ENCODE measurements around the gene TIMM44. TPM values are rescaled to one million over a fixed set of nuclear protein-coding genes. Genes with fewer than 3 reads are reported as not detected.
A peak's percentile ranks its signal among the peaks of the same experiment; 100 is the strongest.

TIMM44 gene
- total RNA-seq, 1 experiment from 2014 or later = 72.8 TPM

- TSS peak; percentile 87 for BruUV-seq (replicated peaks)
- Histone ChIP-seq H3K4me1 (replicated peaks; ENCODE audit: insufficient read depth) (peaks cover 16% of the 10 kb centered on the region; the same call in 1 of the 2 replicates), H2AFZ (peak overlapping the region; percentile 84), H3K9me2 (ENCODE audit: insufficient read depth) (no peaks in the 10 kb centered on the region), H3K9me3 (ENCODE audit: insufficient read depth, low read depth) (no peaks in the 10 kb centered on the region), H3K4me2 (peak overlapping the region; percentile 92), H3K79me2 (ENCODE audit: low read depth) (peaks cover 62% of the 10 kb centered on the region), H3F3A (ENCODE audit: insufficient read depth, low read depth) (peaks cover 19% of the 10 kb centered on the region), H4K20me1 (ENCODE audit: insufficient read depth) (peaks cover 25% of the 10 kb centered on the region), H3K27me3 (ENCODE audit: insufficient read depth, low read depth) (no peaks in the 10 kb centered on the region), H3K4me3 (peak overlapping the region; percentile 86), H3K27ac (peak overlapping the region; percentile 68), H3K36me3 (ENCODE audit: low read depth) (0 out of 2 replicates have a peak, but pooled peaks cover 6% of the 10 kb centered on the region)
- intact Hi-C loops (cut with micrococcal nuclease; ENCODE audit: unreplicated experiment) = loop anchor here (1.0 to 5.0 kb wide), 3 partner anchors 8 to 51 kb away; no protein-coding TSS in a partner anchor
- TF ChIP-seq CTCF (conservative IDR thresholded peaks at IDR 0.05) (no peak), EZH2 (IDR thresholded peaks at IDR 0.05; ENCODE audit: low read depth) (no peak)
- DNase-seq = no peak
- ChIA-PET POLR2A (ENCODE audit: unreplicated experiment) (interaction anchor here (0.5 to 1.1 kb wide), 9 partner anchors 17 to 547 kb away, joined by 3 to 5 read pairs (median 3); partner anchors contain the start of genes PRR36 and SNAPC2), CTCF (interaction anchor here (1.2 to 2.2 kb wide), 2 partner anchors 18 to 34 kb away, joined by 7 to 10 read pairs; no protein-coding TSS in a partner anchor)
Observed at GRCh38 chr19:7902796-7903243, 40.6 kb downstream of the TIMM44 start.

GRCh38 chr19:7901337-7901736 lies 42.1 kb downstream of the TIMM44 start:
- peaks cover 12% of the 10 kb centered on the region; the same call in 1 of the 2 replicates for H4K20me1 ChIP-seq (ENCODE audit: insufficient read depth)
- 0 out of 2 replicates have a peak, but pooled peaks cover 6% of the 10 kb centered on the region for H3K36me3 ChIP-seq (ENCODE audit: low read depth)
- H3K27ac ChIP-seq = no peak overlapping the region
- CTCF ChIA-PET = interaction anchor here (0.6 kb wide), 1 partner anchor 89 kb away, joined by 4 read pairs; no protein-coding TSS in a partner anchor
- POLR2A ChIA-PET (ENCODE audit: unreplicated experiment) = interaction anchor here (0.7 kb wide), 1 partner anchor 19 kb away, joined by 5 read pairs; the partner anchor contains the start of gene SNAPC2
- H3K27me3 ChIP-seq (ENCODE audit: insufficient read depth, low read depth) = no peaks in the 10 kb centered on the region
- H3F3A ChIP-seq (ENCODE audit: insufficient read depth, low read depth) = peaks cover 26% of the 10 kb centered on the region
- DNase-seq = no peak
- BruUV-seq (replicated peaks) = no TSS peak
- no peak overlapping the region for H3K4me3 ChIP-seq
- no peak for TF ChIP-seq EZH2 (IDR thresholded peaks at IDR 0.05; ENCODE audit: low read depth)
- no peak for TF ChIP-seq CTCF (conservative IDR thresholded peaks at IDR 0.05)
- H3K79me2 ChIP-seq (ENCODE audit: low read depth) = peaks cover 47% of the 10 kb centered on the region
- intact Hi-C loops (cut with micrococcal nuclease; ENCODE audit: unreplicated experiment) = loop anchor here (5.0 kb wide), 1 partner anchor 49 kb away; no protein-coding TSS in a partner anchor
- H2AFZ ChIP-seq = no peak overlapping the region
- H3K4me2 ChIP-seq = no peak overlapping the region
- H3K9me3 ChIP-seq (ENCODE audit: insufficient read depth, low read depth) = no peaks in the 10 kb centered on the region
- peaks cover 16% of the 10 kb centered on the region; the same call in 1 of the 2 replicates for H3K4me1 ChIP-seq (replicated peaks; ENCODE audit: insufficient read depth)
- no peaks in the 10 kb centered on the region for H3K9me2 ChIP-seq (ENCODE audit: insufficient read depth)

- H3K9me2 ChIP-seq (ENCODE audit: insufficient read depth) = no peaks in the 10 kb centered on the region
- no peak overlapping the region for H3K27ac ChIP-seq
- peaks cover 46% of the 10 kb centered on the region for H3K79me2 ChIP-seq (ENCODE audit: low read depth)
- H2AFZ ChIP-seq = no peak overlapping the region
- no peak for DNase-seq
- no peaks in the 10 kb centered on the region for H3K27me3 ChIP-seq (ENCODE audit: insufficient read depth, low read depth)
- no peak overlapping the region for H3K4me3 ChIP-seq
- H3K4me1 ChIP-seq (replicated peaks; ENCODE audit: insufficient read depth) = peaks cover 19% of the 10 kb centered on the region; the same call in 1 of the 2 replicates
- ChIA-PET CTCF (interaction anchor here (0.6 kb wide), 1 partner anchor 89 kb away, joined by 4 read pairs; no protein-coding TSS in a partner anchor), POLR2A (ENCODE audit: unreplicated experiment) (interaction anchor here (0.7 kb wide), 1 partner anchor 19 kb away, joined by 5 read pairs; the partner anchor contains the start of gene SNAPC2)
- TF ChIP-seq EZH2 (IDR thresholded peaks at IDR 0.05; ENCODE audit: low read depth) (no peak), CTCF (conservative IDR thresholded peaks at IDR 0.05) (no peak)
- H3K9me3 ChIP-seq (ENCODE audit: insufficient read depth, low read depth) = no peaks in the 10 kb centered on the region
- H3F3A ChIP-seq (ENCODE audit: insufficient read depth, low read depth) = peaks cover 26% of the 10 kb centered on the region
- H3K36me3 ChIP-seq (ENCODE audit: low read depth) = 0 out of 2 replicates have a peak, but pooled peaks cover 6% of the 10 kb centered on the region
- H4K20me1 ChIP-seq (ENCODE audit: insufficient read depth) = peaks cover 8% of the 10 kb centered on the region; the same call in 1 of the 2 replicates
- intact Hi-C loops (cut with micrococcal nuclease; ENCODE audit: unreplicated experiment) = loop anchor here (5.0 kb wide), 1 partner anchor 49 kb away; no protein-coding TSS in a partner anchor
- no peak overlapping the region for H3K4me2 ChIP-seq
- no TSS peak for BruUV-seq (replicated peaks)
Observed at GRCh38 chr19:7900931-7901330, 42.5 kb downstream of the TIMM44 start.
